ENCODE measurements around the gene IRF2BP1. TPM values are rescaled to one million over a fixed set of nuclear protein-coding genes. Genes with fewer than 3 reads are reported as not detected.
A peak's percentile ranks its signal among the peaks of the same experiment; 100 is the strongest.

IRF2BP1 gene
- total RNA-seq, 1 donor from 2014 or later = 17.5 TPM

DNA sequence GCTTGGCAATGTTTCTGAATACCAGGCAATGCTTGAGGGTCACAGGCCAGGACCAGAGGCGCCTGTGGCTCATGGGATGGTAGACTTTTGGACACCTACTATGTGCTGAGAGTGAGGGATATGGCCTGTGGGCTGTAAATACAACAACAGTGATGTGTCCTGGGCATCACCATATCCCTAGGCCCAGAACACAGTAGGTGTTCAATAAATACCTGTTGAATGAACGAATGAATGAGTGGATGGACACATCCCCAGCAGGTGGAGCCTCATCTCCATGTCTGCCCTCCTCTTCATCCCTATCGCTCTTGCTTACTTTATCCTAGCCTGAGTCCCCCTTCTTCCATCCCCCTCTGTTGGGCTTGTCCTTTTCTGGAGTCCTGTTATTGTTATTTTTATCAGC, 45.1 kb upstream of the IRF2BP1 start:
- no peak overlapping the region for H3K4me3 Mint-ChIP-seq
- no peaks in the 10 kb centered on the region for H3K9me3 Mint-ChIP-seq
- no peak overlapping the region for H3K27ac Mint-ChIP-seq
- ATAC-seq (ENCODE audit: low read depth) (no peak), DNase-seq (no peak)
- no peaks in the 10 kb centered on the region for H3K36me3 Mint-ChIP-seq (ENCODE audit: low read depth)
- ChIA-PET CTCF (no interaction called here), POLR2A (no interaction called here)
- intact Hi-C loops (cut with micrococcal nuclease) = no loop called here
- H3K27me3 Mint-ChIP-seq = peaks cover 31% of the 10 kb centered on the region
- TF ChIP-seq, protein P1, sequence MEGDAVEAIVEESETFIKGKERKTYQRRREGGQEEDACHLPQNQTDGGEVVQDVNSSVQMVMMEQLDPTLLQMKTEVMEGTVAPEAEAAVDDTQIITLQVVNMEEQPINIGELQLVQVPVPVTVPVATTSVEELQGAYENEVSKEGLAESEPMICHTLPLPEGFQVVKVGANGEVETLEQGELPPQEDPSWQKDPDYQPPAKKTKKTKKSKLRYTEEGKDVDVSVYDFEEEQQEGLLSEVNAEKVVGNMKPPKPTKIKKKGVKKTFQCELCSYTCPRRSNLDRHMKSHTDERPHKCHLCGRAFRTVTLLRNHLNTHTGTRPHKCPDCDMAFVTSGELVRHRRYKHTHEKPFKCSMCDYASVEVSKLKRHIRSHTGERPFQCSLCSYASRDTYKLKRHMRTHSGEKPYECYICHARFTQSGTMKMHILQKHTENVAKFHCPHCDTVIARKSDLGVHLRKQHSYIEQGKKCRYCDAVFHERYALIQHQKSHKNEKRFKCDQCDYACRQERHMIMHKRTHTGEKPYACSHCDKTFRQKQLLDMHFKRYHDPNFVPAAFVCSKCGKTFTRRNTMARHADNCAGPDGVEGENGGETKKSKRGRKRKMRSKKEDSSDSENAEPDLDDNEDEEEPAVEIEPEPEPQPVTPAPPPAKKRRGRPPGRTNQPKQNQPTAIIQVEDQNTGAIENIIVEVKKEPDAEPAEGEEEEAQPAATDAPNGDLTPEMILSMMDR (IDR thresholded peaks at IDR 0.05) = no peak
- peaks cover 9% of the 10 kb centered on the region for H3K4me1 Mint-ChIP-seq

DNA sequence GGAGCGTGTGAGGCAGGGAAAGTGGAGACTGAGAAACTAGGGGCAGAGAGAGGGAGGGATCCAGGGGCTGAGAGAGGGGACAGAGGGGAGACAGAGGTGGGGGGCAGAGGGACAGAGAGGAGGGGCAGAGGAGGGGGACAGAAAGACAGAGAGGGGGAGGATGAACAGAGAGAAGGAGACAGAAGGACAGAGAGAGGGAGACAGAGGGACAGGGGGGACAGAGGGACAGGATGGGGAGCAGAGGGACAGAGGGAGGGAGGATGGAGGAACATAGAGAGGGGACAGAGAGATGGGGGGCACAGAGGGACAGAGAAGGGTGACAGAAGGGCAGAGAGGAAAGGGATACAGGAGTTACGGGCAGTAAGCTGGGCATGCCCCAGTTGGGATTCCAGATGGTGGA, 43.3 kb upstream of the IRF2BP1 start:
- H3K27ac Mint-ChIP-seq = no peak overlapping the region
- H3K27me3 Mint-ChIP-seq = peaks cover 19% of the 10 kb centered on the region
- no peak overlapping the region for H3K4me3 Mint-ChIP-seq
- TF ChIP-seq, protein P1 (IDR thresholded peaks at IDR 0.05) = no peak
- ChIA-PET POLR2A (no interaction called here), CTCF (no interaction called here)
- ATAC-seq (ENCODE audit: low read depth) = no peak
- H3K36me3 Mint-ChIP-seq (ENCODE audit: low read depth) = no peaks in the 10 kb centered on the region
- peaks cover 9% of the 10 kb centered on the region for H3K4me1 Mint-ChIP-seq
- no peaks in the 10 kb centered on the region for H3K9me3 Mint-ChIP-seq
- no peak for DNase-seq
- intact Hi-C loops (cut with micrococcal nuclease) = no loop called here

DNA sequence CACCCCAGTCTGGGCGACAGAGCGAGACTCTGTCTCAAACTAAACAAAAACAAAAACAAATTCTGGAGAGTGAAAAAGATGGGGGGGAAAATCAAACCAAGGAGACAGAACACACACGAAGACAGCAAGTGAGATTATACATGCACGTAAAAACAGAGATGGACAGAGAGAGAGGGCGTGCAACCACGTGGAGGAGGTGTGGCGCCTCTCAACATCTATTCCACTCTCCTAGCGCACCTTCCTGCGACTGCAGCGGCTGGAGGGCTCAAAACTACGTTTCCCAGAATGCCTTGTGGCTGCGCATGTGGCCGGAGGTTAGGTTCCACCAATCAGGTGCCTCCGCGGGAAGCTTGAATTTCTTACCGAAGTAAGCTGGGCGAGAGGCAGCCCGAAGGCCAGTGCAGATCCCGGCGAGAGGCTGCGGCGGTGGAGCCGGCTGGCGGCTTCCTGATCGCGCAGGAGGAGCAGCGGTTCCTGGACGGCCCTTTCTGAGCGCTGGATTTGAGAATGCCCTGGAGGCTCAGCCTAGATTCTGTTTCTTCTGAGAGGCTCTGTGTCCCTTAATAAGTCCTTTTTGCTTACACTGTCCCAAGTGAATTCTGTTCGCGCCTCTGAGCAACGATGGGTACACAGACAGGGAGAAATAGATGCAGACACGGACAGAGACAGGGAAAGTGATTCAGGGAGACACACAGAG, 41.8 kb upstream of the IRF2BP1 start:
- POLR2A ChIA-PET = interaction anchor here (0.6 to 1.8 kb wide), 3 partner anchors 25 to 427 kb away, joined by 3 to 5 read pairs (median 4); partner anchors contain the start of gene MYPOP
- H3K36me3 Mint-ChIP-seq (ENCODE audit: low read depth) = no peaks in the 10 kb centered on the region
- peaks cover 14% of the 10 kb centered on the region for H3K27me3 Mint-ChIP-seq

DNA sequence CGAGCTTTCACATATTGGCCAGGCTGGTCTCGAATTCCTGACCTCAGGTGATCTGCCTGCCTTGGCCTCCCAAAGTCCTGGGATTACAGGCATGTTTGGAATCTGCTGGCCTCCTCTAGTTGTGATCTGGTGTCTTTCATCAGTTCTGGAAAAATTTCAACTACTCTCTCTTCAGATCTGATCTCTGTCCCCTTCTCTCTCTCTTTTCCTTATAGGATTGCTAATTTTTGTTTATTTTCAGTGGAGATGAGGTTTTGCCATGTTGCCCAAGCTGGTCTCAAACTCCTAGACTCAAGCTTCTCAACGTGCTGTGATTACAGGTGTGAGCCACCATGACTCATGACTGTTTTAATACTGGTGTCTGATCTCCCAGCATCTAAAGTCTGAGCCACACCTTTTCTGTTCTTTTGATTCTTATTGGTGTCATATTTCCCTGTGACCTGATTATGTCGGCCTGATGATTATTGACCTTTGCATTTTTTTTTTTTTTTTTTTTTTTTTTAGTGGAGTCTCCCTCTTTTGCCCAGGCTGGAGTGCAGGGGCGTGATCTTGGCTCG, 39.0 kb upstream of the IRF2BP1 start:
- Mint-ChIP-seq H3K27ac (no peak overlapping the region), H3K4me3 (no peak overlapping the region), H3K27me3 (peaks cover 5% of the 10 kb centered on the region), H3K9me3 (no peaks in the 10 kb centered on the region), H3K4me1 (peaks cover 9% of the 10 kb centered on the region), H3K36me3 (ENCODE audit: low read depth) (no peaks in the 10 kb centered on the region)
- TF ChIP-seq, protein P1 (IDR thresholded peaks at IDR 0.05) = no peak
- POLR2A ChIA-PET = no interaction called here
- CTCF ChIA-PET = no interaction called here
- intact Hi-C loops (cut with micrococcal nuclease) = no loop called here
- DNase-seq = no peak
- no peak for ATAC-seq (ENCODE audit: low read depth)

More for the DNA sequence above, 41.8 kb upstream of the IRF2BP1 start:
- H3K4me1 Mint-ChIP-seq = peaks cover 9% of the 10 kb centered on the region
- no peak overlapping the region for H3K27ac Mint-ChIP-seq
- DNase-seq (peak; percentile 76), ATAC-seq (ENCODE audit: low read depth) (peak; percentile 100)
- TF ChIP-seq, protein P1 (IDR thresholded peaks at IDR 0.05) = no peak
- CTCF ChIA-PET = interaction anchor here (0.5 kb wide), 1 partner anchor 1351 kb away, joined by 3 read pairs; no protein-coding TSS in a partner anchor
- no peaks in the 10 kb centered on the region for H3K9me3 Mint-ChIP-seq
- intact Hi-C loops (cut with micrococcal nuclease) = loop anchor here (1.0 to 2.0 kb wide), 3 partner anchors 64 to 110 kb away; partner anchors contain the start of genes CCDC61 and SYMPK
- H3K4me3 Mint-ChIP-seq = no peak overlapping the region

DNA sequence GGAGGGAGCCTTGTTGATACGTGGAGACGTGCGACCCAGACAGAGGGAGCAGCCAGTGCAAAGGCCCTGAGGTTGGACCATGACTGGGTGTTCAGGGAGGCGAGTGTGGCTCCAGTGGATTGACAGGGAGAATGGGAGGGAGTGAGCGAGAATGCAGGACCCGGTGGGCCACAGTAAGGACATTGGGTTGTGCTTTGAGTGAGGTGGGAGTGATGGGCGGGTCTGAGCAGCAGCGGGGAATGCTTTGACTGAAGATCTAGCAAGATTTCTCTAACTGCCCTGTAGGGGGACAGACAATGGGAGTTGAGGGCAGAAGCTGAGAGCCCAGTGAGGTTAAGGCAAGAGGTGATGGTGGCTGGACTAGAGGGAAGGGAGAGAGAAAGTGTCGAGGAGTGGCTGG, 36.3 kb upstream of the IRF2BP1 start:
- TF ChIP-seq, protein P1 (IDR thresholded peaks at IDR 0.05) = no peak
- no peak overlapping the region for H3K4me3 Mint-ChIP-seq

More for the DNA sequence above, 36.3 kb upstream of the IRF2BP1 start:
- intact Hi-C loops (cut with micrococcal nuclease) = no loop called here
- Mint-ChIP-seq H3K27ac (no peak overlapping the region), H3K36me3 (ENCODE audit: low read depth) (no peaks in the 10 kb centered on the region), H3K9me3 (no peaks in the 10 kb centered on the region), H3K27me3 (peaks cover 10% of the 10 kb centered on the region), H3K4me1 (peaks cover 2% of the 10 kb centered on the region)
- ChIA-PET POLR2A (no interaction called here), CTCF (no interaction called here)
- DNase-seq (no peak), ATAC-seq (ENCODE audit: low read depth) (no peak)
